Measurements from ENCODE around the gene CYP2A6. TPM values are rescaled to one million over a fixed set of nuclear protein-coding genes. Genes with fewer than 3 reads are reported as not detected.
A peak's percentile ranks its signal among the peaks of the same experiment; 100 is the strongest.

The CYP2A6 gene
- total RNA-seq, 4 donors from 2014 or later = not detected

DNA sequence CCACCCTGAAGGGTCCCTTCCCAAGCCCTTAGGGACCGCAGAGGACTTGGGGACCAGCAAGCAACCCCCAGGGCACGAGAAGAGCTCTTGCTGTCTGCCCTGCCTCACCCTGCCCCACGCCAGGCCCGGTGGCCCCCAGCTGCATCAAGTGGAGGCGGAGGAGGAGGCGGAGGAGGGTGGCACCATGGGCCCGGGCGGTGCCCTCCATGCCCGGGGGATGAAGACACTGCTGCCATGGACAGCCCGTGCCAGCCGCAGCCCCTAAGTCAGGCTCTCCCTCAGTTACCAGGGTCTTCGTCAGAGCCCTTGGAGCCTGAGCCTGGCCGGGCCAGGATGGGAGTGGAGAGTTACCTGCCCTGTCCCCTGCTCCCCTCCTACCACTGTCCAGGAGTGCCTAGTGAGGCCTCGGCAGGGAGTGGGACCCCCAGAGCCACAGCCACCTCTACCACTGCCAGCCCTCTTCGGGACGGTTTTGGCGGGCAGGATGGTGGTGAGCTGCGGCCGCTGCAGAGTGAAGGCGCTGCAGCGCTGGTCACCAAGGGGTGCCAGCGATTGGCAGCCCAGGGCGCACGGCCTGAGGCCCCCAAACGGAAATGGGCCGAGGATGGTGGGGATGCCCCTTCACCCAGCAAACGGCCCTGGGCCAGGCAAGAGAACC lies 49.8 kb downstream of the CYP2A6 start:
- DNase-seq (ENCODE audit: extremely low spot score) = no peak
- Histone ChIP-seq H3K9me3 (no peaks in the 10 kb centered on the region), H3K27ac (replicated peaks in 1 of 4) (peak overlapping the region; percentile 95 to 99 (median 96)), H3K27me3 (no peaks in the 10 kb centered on the region), H3K4me3 (peak overlapping the region; percentile 77 to 99 (median 98)), H3K36me3 (peaks cover 5 to 25% (median 23%) of the 10 kb centered on the region in 4 donors), H3K4me1 (peaks cover 61 to 68% (median 65%) of the 10 kb centered on the region in 4 donors)
- WGBS = 59% methylated on average over 24 of the region's 27 CpGs
- TF ChIP-seq POLR2AphosphoS5 (IDR thresholded peaks at IDR 0.05) = no peak
- TF ChIP-seq POLR2A (IDR thresholded peaks at IDR 0.05; ENCODE audit: low read depth) = no peak
- no peak for TF ChIP-seq EP300 (IDR thresholded peaks at IDR 0.05)
- TF ChIP-seq, protein P1, sequence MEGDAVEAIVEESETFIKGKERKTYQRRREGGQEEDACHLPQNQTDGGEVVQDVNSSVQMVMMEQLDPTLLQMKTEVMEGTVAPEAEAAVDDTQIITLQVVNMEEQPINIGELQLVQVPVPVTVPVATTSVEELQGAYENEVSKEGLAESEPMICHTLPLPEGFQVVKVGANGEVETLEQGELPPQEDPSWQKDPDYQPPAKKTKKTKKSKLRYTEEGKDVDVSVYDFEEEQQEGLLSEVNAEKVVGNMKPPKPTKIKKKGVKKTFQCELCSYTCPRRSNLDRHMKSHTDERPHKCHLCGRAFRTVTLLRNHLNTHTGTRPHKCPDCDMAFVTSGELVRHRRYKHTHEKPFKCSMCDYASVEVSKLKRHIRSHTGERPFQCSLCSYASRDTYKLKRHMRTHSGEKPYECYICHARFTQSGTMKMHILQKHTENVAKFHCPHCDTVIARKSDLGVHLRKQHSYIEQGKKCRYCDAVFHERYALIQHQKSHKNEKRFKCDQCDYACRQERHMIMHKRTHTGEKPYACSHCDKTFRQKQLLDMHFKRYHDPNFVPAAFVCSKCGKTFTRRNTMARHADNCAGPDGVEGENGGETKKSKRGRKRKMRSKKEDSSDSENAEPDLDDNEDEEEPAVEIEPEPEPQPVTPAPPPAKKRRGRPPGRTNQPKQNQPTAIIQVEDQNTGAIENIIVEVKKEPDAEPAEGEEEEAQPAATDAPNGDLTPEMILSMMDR (IDR thresholded peaks at IDR 0.05) = no peak
- intact Hi-C loops (cut with DNase I) = loop anchor here (5.0 kb wide), 1 partner anchor 138 kb away; no protein-coding TSS in a partner anchor

DNA sequence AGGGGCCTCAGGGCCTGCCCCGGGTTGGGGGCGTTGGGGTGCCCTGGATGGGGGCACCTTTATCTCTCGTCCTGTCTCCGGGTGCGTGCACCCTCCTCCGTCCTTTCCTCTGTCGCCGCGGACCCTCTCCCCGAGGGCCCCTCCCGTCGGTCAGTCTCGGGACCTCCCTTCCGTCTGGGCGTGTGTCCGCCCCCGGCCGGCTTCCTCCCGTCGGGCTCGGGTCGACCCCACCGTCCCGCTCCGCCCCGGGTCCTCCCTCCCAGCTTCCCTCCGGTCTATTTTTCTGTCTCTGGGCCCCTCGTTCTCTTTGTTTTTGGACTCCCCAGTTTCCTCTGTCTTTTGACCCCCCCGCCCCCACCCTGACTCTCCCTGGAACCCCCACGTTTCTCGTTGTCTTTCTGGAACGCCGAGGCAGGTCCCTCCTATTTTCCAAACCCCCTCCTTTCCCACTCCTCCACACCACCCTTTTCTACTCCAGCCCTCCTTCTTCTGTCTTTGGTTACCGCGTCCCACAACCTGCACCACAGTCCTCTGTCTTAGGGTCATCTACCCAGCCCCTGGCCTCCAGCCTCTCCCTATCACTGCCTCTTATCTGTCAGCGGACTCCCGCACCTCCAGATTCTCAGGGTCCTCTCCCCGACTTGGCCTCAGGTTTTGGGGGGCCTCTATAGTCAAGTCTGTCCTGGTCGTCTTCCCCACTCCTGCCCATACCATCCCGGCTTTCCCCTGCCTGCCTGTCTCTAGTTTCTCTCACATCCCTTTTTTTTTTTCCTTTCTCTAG lies 50.5 kb downstream of the CYP2A6 start:
- 2% methylated on average over 37 of the region's 40 CpGs for WGBS
- intact Hi-C loops (cut with DNase I) = loop anchor here (5.0 kb wide), 2 partner anchors 47 to 137 kb away; partner anchors contain the start of genes ACTMAP and SNRPA

DNA sequence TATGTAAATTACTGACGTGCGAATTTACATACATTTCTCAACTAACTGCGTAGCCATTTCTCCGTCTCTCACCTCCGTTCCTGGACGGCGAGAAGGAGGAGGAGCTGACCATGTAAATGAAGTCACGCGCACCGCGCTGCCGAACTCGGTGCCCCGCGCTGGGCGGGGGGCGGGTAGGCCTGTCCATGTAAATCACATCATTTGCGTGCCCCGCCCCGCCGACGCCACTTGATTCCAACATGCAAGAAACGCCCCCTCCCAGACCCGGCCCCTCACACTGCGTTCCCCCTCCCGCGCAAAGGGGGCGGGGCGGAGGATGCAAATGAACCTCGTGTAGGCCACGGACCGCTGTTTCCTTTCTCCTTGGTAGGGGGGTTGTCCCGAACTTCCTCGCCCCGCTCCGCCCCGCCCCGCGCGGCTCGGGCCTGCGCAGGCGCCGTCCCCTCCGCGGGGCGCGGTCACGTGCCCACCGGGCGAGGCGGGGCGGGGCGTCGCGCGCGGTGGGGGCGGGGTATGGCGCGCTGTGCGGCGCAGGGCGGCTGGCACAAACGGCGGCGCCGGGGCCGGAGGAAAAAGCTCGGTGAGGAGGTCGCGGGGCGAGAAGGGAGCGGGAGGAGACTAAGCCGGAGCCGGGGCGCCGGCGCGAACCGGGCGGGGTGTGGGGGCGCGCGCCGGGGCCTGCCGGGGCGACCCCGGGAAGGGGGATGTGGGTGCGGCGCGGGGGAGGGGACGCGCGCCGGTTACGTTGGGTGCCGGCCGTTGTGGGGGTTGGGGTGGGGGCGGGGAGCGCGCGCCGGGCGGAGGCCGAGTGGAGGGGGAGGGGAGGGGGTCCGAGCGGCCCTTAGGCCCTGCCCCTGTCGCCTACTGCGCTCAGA lies 51.3 kb downstream of the CYP2A6 start, which contains the start of gene EGLN2:
Gene EGLN2 (plus strand): TSS at position 509 of the 875 bp plus-strand sequence. CDS start 1,382 bp downstream, outside the sequence.
- intact Hi-C loops (cut with DNase I) = loop anchor here (5.0 kb wide), 1 partner anchor 47 kb away; the partner anchor contains the start of genes ACTMAP and SNRPA
- peak within 1 kb of the TSS; percentile 95 to 99 (median 96) for H3K27ac ChIP-seq (replicated peaks in 1 of 4)
- TF ChIP-seq EP300 (IDR thresholded peaks at IDR 0.05) (no peak), POLR2A (IDR thresholded peaks at IDR 0.05; ENCODE audit: low read depth) (peak; percentile 55), POLR2AphosphoS5 (IDR thresholded peaks at IDR 0.05) (peak; percentile 84 to 88)
- TF ChIP-seq, protein P1 (IDR thresholded peaks at IDR 0.05) = no peak
- peaks cover 5 to 25% (median 19%) of the 10 kb centered on the region in 4 donors for H3K36me3 ChIP-seq
- no peaks in the 10 kb centered on the region for H3K9me3 ChIP-seq
- H3K27me3 ChIP-seq = no peaks in the 10 kb centered on the region
- peaks cover 45 to 52% (median 50%) of the 10 kb centered on the region in 4 donors for H3K4me1 ChIP-seq
- peak within 1 kb of the TSS; percentile 77 to 99 (median 98) for H3K4me3 ChIP-seq
- peak; percentile 100 for DNase-seq (ENCODE audit: extremely low spot score)
- under 1% methylated on average over 39 of the region's 110 CpGs for WGBS

More for the DNA sequence above, 50.5 kb downstream of the CYP2A6 start:
- Histone ChIP-seq H3K27me3 (no peaks in the 10 kb centered on the region), H3K27ac (replicated peaks in 1 of 4) (peak overlapping the region; percentile 95 to 99 (median 96)), H3K4me3 (peak overlapping the region; percentile 77 to 99 (median 98)), H3K4me1 (peaks cover 54 to 61% (median 58%) of the 10 kb centered on the region in 4 donors), H3K36me3 (peaks cover 5 to 23% (median 20%) of the 10 kb centered on the region in 4 donors), H3K9me3 (no peaks in the 10 kb centered on the region)
- DNase-seq (ENCODE audit: extremely low spot score) = no peak
- TF ChIP-seq POLR2AphosphoS5 (IDR thresholded peaks at IDR 0.05) (peak in 1 of 2 donors; percentile 52), EP300 (IDR thresholded peaks at IDR 0.05) (no peak), POLR2A (IDR thresholded peaks at IDR 0.05; ENCODE audit: low read depth) (no peak)
- TF ChIP-seq, protein P1 (IDR thresholded peaks at IDR 0.05) = no peak

All from esophagus muscularis mucosa (tissue), 4 donors.